ENCODE results near the gene SNAPC1. TPM values are rescaled to one million over a fixed set of nuclear protein-coding genes. Genes with fewer than 3 reads are reported as not detected.
"Not testable (repeated sequence)": the region's sequence is repeated elsewhere in the genome, so short reads cannot be mapped to it uniquely, and the experiment has no call there.

SNAPC1 gene
- total RNA-seq, 4 donors from 2014 or later: 1.7 to 9.9 (median 3.0) TPM

- no peak overlapping the region for H3K4me3 ChIP-seq
- peaks cover 0 to 9% (median 3%) of the 10 kb centered on the region in 4 donors for H3K4me1 ChIP-seq
- no peak for DNase-seq
- TF ChIP-seq POLR2A (IDR thresholded peaks at IDR 0.05): no peak
- H3K27me3 ChIP-seq: no peaks in the 10 kb centered on the region
- H3K9me3 ChIP-seq: no peaks in the 10 kb centered on the region
- H3K36me3 ChIP-seq: no peaks in the 10 kb centered on the region
- no peak overlapping the region for H3K27ac ChIP-seq
These were observed 7.4 kb upstream of the SNAPC1 start for GRCh38 chr14:61754627-61755381.

DNA sequence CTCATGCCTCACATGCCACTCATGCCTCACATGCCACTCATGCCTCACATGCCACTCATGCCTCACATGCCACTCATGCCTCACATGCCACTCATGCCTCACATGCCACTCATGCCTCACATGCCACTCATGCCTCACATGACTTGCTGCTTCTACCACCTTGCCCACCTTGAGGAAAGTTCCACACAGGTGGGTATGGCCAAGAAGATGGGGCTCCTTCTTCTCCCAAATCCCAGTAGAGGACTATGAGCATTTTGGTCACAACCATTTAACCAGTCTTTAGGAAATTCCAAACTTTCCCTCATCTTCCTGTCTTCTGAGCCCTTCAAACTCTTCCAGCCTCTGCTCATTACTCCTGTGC, 6.9 kb upstream of the SNAPC1 start:
- not testable (repeated sequence) for H3K27ac ChIP-seq, H3K4me3 ChIP-seq

DNA sequence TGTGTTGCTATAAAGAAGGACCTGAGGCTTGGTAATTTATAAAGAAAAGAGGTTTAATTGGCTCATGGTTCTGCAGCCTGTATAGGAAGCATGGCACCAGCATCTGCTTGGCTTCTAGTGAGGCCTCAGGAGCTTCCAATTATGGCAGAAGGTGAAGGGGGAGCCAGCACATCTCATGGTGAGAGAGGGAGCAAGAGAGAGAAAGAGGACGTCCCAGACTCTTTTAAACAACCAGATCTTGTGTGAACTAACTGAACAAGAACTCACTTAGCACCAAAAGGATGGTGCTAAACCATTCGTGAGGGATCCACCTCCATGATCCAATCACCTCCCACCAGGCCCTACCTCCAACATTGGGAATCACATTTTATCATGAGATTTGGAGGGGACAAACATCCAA, 6.1 kb upstream of the SNAPC1 start:
- DNase-seq: no peak
- H3K4me1 ChIP-seq: no peaks in the 10 kb centered on the region
- H3K27me3 ChIP-seq: no peaks in the 10 kb centered on the region
- no peak overlapping the region for H3K4me3 ChIP-seq
- H3K27ac ChIP-seq: no peak overlapping the region
- no peaks in the 10 kb centered on the region for H3K9me3 ChIP-seq
- no peak for TF ChIP-seq POLR2A (IDR thresholded peaks at IDR 0.05)
- TF ChIP-seq, protein P1, sequence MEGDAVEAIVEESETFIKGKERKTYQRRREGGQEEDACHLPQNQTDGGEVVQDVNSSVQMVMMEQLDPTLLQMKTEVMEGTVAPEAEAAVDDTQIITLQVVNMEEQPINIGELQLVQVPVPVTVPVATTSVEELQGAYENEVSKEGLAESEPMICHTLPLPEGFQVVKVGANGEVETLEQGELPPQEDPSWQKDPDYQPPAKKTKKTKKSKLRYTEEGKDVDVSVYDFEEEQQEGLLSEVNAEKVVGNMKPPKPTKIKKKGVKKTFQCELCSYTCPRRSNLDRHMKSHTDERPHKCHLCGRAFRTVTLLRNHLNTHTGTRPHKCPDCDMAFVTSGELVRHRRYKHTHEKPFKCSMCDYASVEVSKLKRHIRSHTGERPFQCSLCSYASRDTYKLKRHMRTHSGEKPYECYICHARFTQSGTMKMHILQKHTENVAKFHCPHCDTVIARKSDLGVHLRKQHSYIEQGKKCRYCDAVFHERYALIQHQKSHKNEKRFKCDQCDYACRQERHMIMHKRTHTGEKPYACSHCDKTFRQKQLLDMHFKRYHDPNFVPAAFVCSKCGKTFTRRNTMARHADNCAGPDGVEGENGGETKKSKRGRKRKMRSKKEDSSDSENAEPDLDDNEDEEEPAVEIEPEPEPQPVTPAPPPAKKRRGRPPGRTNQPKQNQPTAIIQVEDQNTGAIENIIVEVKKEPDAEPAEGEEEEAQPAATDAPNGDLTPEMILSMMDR (IDR thresholded peaks at IDR 0.05): no peak
- no peaks in the 10 kb centered on the region for H3K36me3 ChIP-seq

More for the DNA sequence above, 6.9 kb upstream of the SNAPC1 start:
- H3K36me3 ChIP-seq, H3K9me3 ChIP-seq, DNase-seq, H3K4me1 ChIP-seq, H3K27me3 ChIP-seq: not testable (repeated sequence)

DNA sequence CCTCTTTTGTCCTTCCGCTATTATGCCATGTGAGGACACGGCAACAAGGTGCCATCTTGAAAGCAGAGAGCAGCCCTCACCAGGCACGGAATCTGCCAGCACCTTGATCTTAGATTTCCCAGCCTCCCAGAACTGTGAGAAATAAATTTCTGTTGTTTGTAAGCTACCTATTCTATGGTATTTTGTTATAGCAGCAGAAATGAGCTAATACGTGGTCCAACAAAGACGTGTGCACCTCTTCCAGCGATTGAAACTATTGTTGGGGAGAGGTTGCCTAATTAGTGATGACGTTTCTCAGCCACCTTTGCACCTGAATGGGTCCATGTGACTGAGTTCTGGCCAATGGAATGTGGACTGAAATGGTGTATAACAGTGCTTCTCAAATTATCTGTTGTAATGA, 2.3 kb upstream of the SNAPC1 start:
- H3K27me3 ChIP-seq: no peaks in the 10 kb centered on the region
- DNase-seq: no peak
- peaks cover 0 to 23% (median 0%) of the 10 kb centered on the region in 4 donors for H3K4me1 ChIP-seq
- TF ChIP-seq POLR2A (IDR thresholded peaks at IDR 0.05): no peak
- TF ChIP-seq, protein P1 (IDR thresholded peaks at IDR 0.05): no peak
- H3K36me3 ChIP-seq: no peaks in the 10 kb centered on the region
- H3K4me3 ChIP-seq: no peak overlapping the region
- H3K27ac ChIP-seq: no peak overlapping the region
- no peaks in the 10 kb centered on the region for H3K9me3 ChIP-seq

DNA sequence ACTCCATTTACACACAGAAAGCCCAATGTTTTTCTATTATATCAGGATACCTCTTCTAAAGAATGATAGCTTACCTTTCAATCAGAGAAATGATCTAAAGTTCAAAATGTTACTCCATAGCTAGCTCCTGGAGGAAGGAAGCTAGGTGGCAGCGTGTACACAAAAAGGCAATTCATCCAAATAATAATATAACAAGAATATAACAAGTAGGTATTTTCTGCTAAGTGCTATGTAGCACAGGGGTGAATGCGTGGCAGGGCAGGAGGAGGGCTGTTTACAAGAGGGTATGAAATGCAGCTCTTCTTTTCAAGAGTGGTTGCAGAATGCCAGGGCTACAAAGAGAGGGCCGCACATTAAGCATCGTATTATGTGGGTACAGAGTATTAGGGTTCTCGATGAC, 663 bp upstream of the SNAPC1 start:
- H3K4me3 ChIP-seq: peak overlapping the region; percentile 63 to 94 (median 77)
- TF ChIP-seq, protein P1 (IDR thresholded peaks at IDR 0.05): peak in 1 of 6 experiments; percentile 11
- TF ChIP-seq POLR2A (IDR thresholded peaks at IDR 0.05): no peak

GRCh38 chr14:61764342-61765122, 2.3 kb downstream of the SNAPC1 start:
- H3K27ac ChIP-seq: no peak overlapping the region
- no peaks in the 10 kb centered on the region for H3K27me3 ChIP-seq
- no peak overlapping the region for H3K4me3 ChIP-seq
- H3K36me3 ChIP-seq: peaks cover 0 to 16% (median 0%) of the 10 kb centered on the region in 3 donors
- TF ChIP-seq, protein P1 (IDR thresholded peaks at IDR 0.05): no peak
- TF ChIP-seq POLR2A (IDR thresholded peaks at IDR 0.05): no peak
- H3K4me1 ChIP-seq: peaks cover 0 to 24% (median 0%) of the 10 kb centered on the region in 4 donors
- no peaks in the 10 kb centered on the region for H3K9me3 ChIP-seq
- DNase-seq: no peak

More for the DNA sequence above, 663 bp upstream of the SNAPC1 start:
- Histone ChIP-seq H3K4me1 (peaks cover 0 to 24% (median 0%) of the 10 kb centered on the region in 4 donors), H3K36me3 (no peaks in the 10 kb centered on the region), H3K27ac (peak overlapping the region; percentile 81 to 94 (median 88)), H3K27me3 (no peaks in the 10 kb centered on the region), H3K9me3 (no peaks in the 10 kb centered on the region)
- no peak for DNase-seq

All from Peyer's patch (tissue), 4 donors.